Vagina (tissue), 2 donors: Measurements from ENCODE around the gene NPLOC4. TPM values are rescaled to one million over a fixed set of nuclear protein-coding genes. Genes with fewer than 3 reads are reported as not detected.

Experiments used
- DNase-seq, 2 donors: peaks; one replicate each; pipeline ENCODE4 v3.0.0-alpha.2; 2017; ENCODE audit errors: extremely low spot score in 2 of 2
- H3K27ac ChIP-seq: fragments of 200-600 bp; sonication (generic); one replicate; pipeline ENCODE4 v1.5.1; 2019
- H3K27me3 ChIP-seq: fragments of 200-600 bp; sonication (generic); one replicate; pipeline ENCODE4 v1.5.1; 2019
- H3K36me3 ChIP-seq, 2 donors: fragments of 200-600 bp; sonication (generic); one replicate each; pipeline ENCODE4 v1.5.1; 2017 to 2019
- H3K4me1 ChIP-seq: fragments of 200-600 bp; sonication (generic); one replicate; pipeline ENCODE4 v1.5.1; 2019
- H3K4me3 ChIP-seq, 2 donors: fragments of 200-600 bp; sonication (generic); 1 replicate in 1 of 2; 2 replicates in 1 of 2; pipeline ENCODE4 v1.5.1; 2016 to 2019
- H3K9me3 ChIP-seq: fragments of 200-600 bp; sonication (generic); one replicate; pipeline ENCODE4 v1.5.1; 2019
- CTCF ChIP-seq, 3 experiments: fragments of 450-650 bp in 2 of 3; fragments of 200-600 bp in 1 of 3; sonication (generic) in 1 of 3; IDR thresholded peaks; one replicate each; pipeline ENCODE4 v1.5.1; 2017 to 2019; ENCODE audit warnings: antibody characterized with exemption in 3 of 3, mild to moderate bottlenecking in 2 of 3, moderate library complexity in 2 of 3
- POLR2A ChIP-seq, 2 donors: fragments of 450-650 bp; IDR thresholded peaks; one replicate each; pipeline ENCODE4 v1.6.1; 2017; ENCODE audit warnings: antibody characterized with exemption in 2 of 2, mild to moderate bottlenecking in 2 of 2, moderate library complexity in 2 of 2
- POLR2AphosphoS5 ChIP-seq, 2 donors: sonication (generic); formaldehyde crosslinking; IDR thresholded peaks; one replicate each; pipeline ENCODE4 v1.9.0; 2017; ENCODE audit warnings: antibody characterized with exemption in 2 of 2, mild to moderate bottlenecking in 2 of 2, low read depth in 1 of 2; ENCODE audit not compliant: insufficient read depth in 1 of 2
- intact Hi-C: fragments of 100-400 bp; cut with DNase I; formaldehyde crosslinking; loops from one replicate; pipeline ENCODE4 v1.15.1; 2023
- total RNA-seq: library from RNA; depleted of rRNA; stranded (reverse); fragments of >200 nt; gene quantifications from one replicate; pipeline ENCODE4 v1.2.3, GENCODE V29; 2016

The NPLOC4 gene
- total RNA-seq, 1 donor from 2014 or later: 68.3 TPM

DNA sequence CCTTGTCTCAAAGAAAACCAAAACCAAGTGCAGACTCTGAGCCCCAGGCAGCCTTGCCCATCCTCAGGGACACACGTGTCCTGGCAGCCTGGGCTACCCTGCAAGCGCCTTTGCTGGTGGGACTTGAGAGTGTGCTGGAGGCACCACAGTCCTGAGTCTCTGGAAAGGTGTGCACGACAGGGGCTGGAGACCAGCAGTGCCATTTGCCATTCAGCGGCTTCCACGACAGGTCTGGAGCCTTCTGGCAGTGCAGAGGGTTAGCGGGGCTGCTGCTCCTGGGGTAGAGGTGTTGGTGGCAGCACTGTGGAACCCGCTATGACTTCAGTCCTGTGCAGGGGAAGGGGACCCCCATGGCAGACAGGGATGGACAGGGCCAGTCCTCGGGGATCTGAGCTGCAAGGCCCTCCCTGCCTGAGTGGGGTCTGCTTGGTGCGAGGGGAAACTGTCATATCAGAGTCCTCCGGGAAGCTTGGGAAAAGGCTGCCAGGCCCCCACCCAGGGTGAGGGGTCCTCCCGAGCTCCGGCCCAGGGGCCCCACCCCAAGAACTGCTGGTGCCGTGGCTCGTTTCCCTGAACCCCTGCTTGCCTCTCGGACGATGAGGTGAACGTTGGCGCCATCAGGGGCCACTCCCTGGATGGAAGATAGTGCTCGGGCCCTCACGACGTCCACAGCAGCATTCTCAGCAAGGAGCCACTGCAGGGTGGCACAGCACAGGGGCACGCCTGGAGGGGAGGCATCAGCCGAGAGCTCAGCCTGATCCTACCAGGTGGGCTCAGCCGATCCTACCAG lies 91.6 kb downstream of the NPLOC4 start:
- Histone ChIP-seq H3K27me3 (no peaks in the 10 kb centered on the region), H3K4me3 (no peak overlapping the region), H3K36me3 (peaks cover 0 to 81% of the 10 kb centered on the region in 2 donors), H3K9me3 (no peaks in the 10 kb centered on the region), H3K27ac (no peak overlapping the region), H3K4me1 (no peaks in the 10 kb centered on the region)
- no peak for DNase-seq
- TF ChIP-seq POLR2AphosphoS5 (IDR thresholded peaks at IDR 0.05; ENCODE audit: insufficient read depth in 1 of 2, low read depth in 1 of 2) (no peak), POLR2A (IDR thresholded peaks at IDR 0.05) (no peak), CTCF (IDR thresholded peaks at IDR 0.05) (no peak)
- intact Hi-C loops: no loop called here

DNA sequence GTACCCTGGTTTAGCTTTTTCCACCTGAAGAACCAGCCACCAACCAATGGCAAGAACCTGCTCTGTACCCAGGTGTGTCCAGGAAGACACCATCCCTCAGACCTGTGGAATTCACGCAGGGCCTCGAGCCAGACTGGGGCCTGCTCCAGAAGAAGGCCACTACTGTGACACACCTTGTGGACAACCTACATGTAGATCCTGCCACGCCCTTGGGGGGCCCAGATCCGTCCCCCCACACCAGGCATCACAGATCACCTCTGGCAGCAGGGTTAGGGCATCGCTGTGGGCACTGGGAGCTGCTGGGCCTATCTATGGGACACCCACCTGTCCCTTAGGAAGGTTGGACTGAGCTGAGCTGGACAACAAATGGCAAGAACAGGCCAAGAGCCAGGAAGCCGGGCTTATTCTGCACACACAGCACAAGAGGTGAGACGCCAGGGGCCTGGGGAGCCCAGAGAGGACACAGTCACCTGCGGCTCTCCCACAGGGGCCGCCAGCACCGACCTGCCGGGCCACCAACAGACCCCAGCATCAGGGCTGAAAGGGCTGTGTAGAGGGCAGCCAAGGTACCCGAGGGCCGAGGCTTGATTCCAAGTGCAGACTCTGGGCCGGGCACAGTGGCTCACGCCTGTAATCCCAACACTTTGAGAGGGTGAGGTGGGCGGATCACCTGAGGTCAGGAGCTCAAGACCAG lies 92.5 kb downstream of the NPLOC4 start:
- Histone ChIP-seq H3K27ac (no peak overlapping the region), H3K36me3 (peaks cover 0 to 82% of the 10 kb centered on the region in 2 donors), H3K4me1 (no peaks in the 10 kb centered on the region), H3K4me3 (no peak overlapping the region), H3K27me3 (no peaks in the 10 kb centered on the region), H3K9me3 (no peaks in the 10 kb centered on the region)
- intact Hi-C loops: no loop called here
- DNase-seq: no peak
- no peak for TF ChIP-seq POLR2A (IDR thresholded peaks at IDR 0.05)
- no peak for TF ChIP-seq CTCF (IDR thresholded peaks at IDR 0.05)
- TF ChIP-seq POLR2AphosphoS5 (IDR thresholded peaks at IDR 0.05; ENCODE audit: insufficient read depth in 1 of 2, low read depth in 1 of 2): no peak

DNA sequence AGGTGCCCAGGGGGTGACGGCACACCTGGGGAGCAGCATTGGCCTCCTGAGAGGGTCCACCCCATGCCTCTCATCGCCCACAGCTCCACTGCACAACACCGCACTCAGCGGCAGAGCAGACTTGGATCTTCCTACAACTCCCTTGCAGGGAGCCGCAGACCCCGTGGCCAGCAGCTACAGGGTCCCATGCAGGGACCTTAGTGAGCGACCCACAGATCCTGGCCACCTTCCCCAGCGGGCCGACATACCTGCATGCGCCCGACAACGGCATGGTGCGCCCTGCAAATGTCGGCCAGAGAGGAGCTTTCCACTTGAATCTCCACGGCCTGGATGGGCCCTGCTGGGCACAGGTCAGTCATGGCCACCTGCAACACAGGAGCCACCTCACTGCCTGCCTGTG lies 93.2 kb downstream of the NPLOC4 start:
- H3K9me3 ChIP-seq: no peaks in the 10 kb centered on the region
- intact Hi-C loops: no loop called here
- H3K4me3 ChIP-seq: no peak overlapping the region
- no peak overlapping the region for H3K27ac ChIP-seq
- peaks cover 0 to 81% of the 10 kb centered on the region in 2 donors for H3K36me3 ChIP-seq
- no peaks in the 10 kb centered on the region for H3K4me1 ChIP-seq
- no peaks in the 10 kb centered on the region for H3K27me3 ChIP-seq
- TF ChIP-seq POLR2AphosphoS5 (IDR thresholded peaks at IDR 0.05; ENCODE audit: insufficient read depth in 1 of 2, low read depth in 1 of 2) (no peak), CTCF (IDR thresholded peaks at IDR 0.05) (no peak), POLR2A (IDR thresholded peaks at IDR 0.05) (no peak)
- DNase-seq: no peak

DNA sequence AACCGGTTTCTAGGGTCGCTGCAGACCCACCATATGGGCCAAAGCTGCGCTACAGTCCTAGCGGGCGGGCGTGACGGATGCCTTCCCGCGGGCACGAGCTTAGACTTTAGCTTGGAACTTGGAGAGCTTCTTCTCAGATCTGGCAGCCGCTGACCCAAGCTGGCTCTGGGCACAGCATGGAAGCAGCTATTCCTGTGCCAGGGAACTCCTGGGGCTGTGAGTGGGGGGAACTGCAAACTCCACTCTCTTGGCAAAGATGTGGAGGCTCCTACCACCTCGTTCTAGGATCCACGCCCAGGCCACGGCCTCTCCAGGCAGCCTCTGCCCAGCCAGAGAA lies 93.6 kb downstream of the NPLOC4 start:
- H3K4me1 ChIP-seq: no peaks in the 10 kb centered on the region
- peaks cover 0 to 78% of the 10 kb centered on the region in 2 donors for H3K36me3 ChIP-seq
- H3K27ac ChIP-seq: no peak overlapping the region
- no peaks in the 10 kb centered on the region for H3K9me3 ChIP-seq
- TF ChIP-seq POLR2AphosphoS5 (IDR thresholded peaks at IDR 0.05; ENCODE audit: insufficient read depth in 1 of 2, low read depth in 1 of 2) (no peak), CTCF (IDR thresholded peaks at IDR 0.05) (no peak), POLR2A (IDR thresholded peaks at IDR 0.05) (no peak)
- H3K27me3 ChIP-seq: no peaks in the 10 kb centered on the region
- intact Hi-C loops: no loop called here
- no peak overlapping the region for H3K4me3 ChIP-seq
- no peak for DNase-seq
